GM12878 (cell line): Measurements from ENCODE around the gene UBXN7. TPM values are rescaled to one million over a fixed set of nuclear protein-coding genes. Genes with fewer than 3 reads are reported as not detected.

ENCODE experiments used
- ATAC-seq: fragments of 200-7000 bp; cut with Tn5 transposase; 3 replicates; pipeline ENCODE4 v1.9.1; 2020; ENCODE audit warnings: mild to moderate bottlenecking, moderate library complexity
- BruUV-seq: library from RNA; stranded (reverse); fragments of 400-500 nt; replicated peaks from 2 replicates; lab custom pipeline; 2021; lab: Mats Ljungman, UMichigan
- CTCF ChIA-PET: fragments of 300-600 bp; sonication (Branson Sonifier 250); formaldehyde crosslinking; extraction: SDS; loops from one replicate; lab custom pipeline; 2021; ENCODE audit warnings: inconsistent platforms; lab: Yijun Ruan, JAX
- POLR2A ChIA-PET: fragments of 350-600 bp; formaldehyde crosslinking; extraction: SDS; loops from one replicate; lab custom pipeline; 2021; ENCODE audit warnings: inconsistent platforms; lab: Charles Lee
- RAD21 ChIA-PET: fragments of 300-600 bp; sonication (Branson Sonifier 250); formaldehyde crosslinking; loops from one replicate; lab custom pipeline; 2023; ENCODE audit warnings: antibody characterized with exemption; ENCODE audit not compliant: unreplicated experiment; lab: Charles Lee
- SMC1A ChIA-PET: fragments of 300-600 bp; sonication (Branson Sonifier 250); formaldehyde crosslinking; loops from one replicate; lab custom pipeline; 2023; ENCODE audit not compliant: unreplicated experiment, uncharacterized antibody; lab: Charles Lee
- DNase-seq: peaks from one replicate; pipeline ENCODE4 v3.0.0-alpha.2; 2011; ENCODE audit warnings: low read depth, low spot score
- FAIRE-seq: peaks from 3 replicates; lab custom pipeline; 2011; peaks lifted over from hg19 to GRCh38; lab: Jason Lieb, UNC
- H2AFZ ChIP-seq: 2 replicates; pipeline ENCODE4 v1.6.0; 2011; ENCODE audit warnings: low read depth, low read length, control low read depth; ENCODE audit not compliant: control insufficient read depth
- H3K27ac ChIP-seq: 2 replicates; pipeline ENCODE4 v1.5.1; 2011; ENCODE audit warnings: control low read depth; ENCODE audit not compliant: control insufficient read depth, insufficient read depth
- H3K27me3 ChIP-seq, 2 experiments: replicated peaks in 1 of 2; 2 replicates each; pipeline versions ENCODE4 v1.6.0 to v1.6.1; 2011; ENCODE audit warnings: low read length in 1 of 2; ENCODE audit not compliant: control insufficient read depth in 2 of 2, insufficient read depth in 2 of 2
- H3K36me3 ChIP-seq, 2 experiments: 2 replicates each; pipeline ENCODE4 v1.5.1; 2011; ENCODE audit warnings: low read length in 1 of 2; ENCODE audit not compliant: control insufficient read depth in 2 of 2, insufficient read depth in 2 of 2
- H3K4me1 ChIP-seq: 2 replicates; pipeline ENCODE4 v1.6.1; 2011; ENCODE audit warnings: mild to moderate bottlenecking, low read length, moderate library complexity, mixed read lengths; ENCODE audit not compliant: control insufficient read depth, insufficient read depth
- H3K4me2 ChIP-seq: 2 replicates; pipeline ENCODE4 v1.6.0; 2011; ENCODE audit warnings: control low read depth; ENCODE audit not compliant: control insufficient read depth, insufficient read depth
- H3K4me3 ChIP-seq: fragments of 200-600 bp; sonication (generic); 2 replicates; pipeline ENCODE4 v1.5.1; 2016
- H3K79me2 ChIP-seq: 2 replicates; pipeline ENCODE4 v1.6.0; 2011; ENCODE audit warnings: low read length; ENCODE audit not compliant: control insufficient read depth, insufficient read depth
- H3K9ac ChIP-seq: 2 replicates; pipeline ENCODE4 v1.8.0; 2011; ENCODE audit warnings: low read length, control low read depth, mixed read lengths; ENCODE audit not compliant: control insufficient read depth, insufficient read depth
- H3K9me3 ChIP-seq: replicated peaks from 3 replicates; pipeline ENCODE4 v1.5.1; 2011; ENCODE audit warnings: mild to moderate bottlenecking, low read length; ENCODE audit not compliant: control insufficient read depth, insufficient read depth
- H4K20me1 ChIP-seq: 2 replicates; pipeline ENCODE4 v1.6.0; 2011; ENCODE audit not compliant: control insufficient read depth, insufficient read depth
- EED ChIP-seq: sonication (generic); IDR thresholded peaks from 2 replicates; pipeline ENCODE4 v1.6.1; 2016; ENCODE audit warnings: antibody characterized with exemption, low read depth
- HDGF ChIP-seq: fragments of 450-650 bp; IDR thresholded peaks from 2 replicates; pipeline ENCODE4 v1.6.1; 2016; ENCODE audit warnings: antibody characterized with exemption
- LARP7 ChIP-seq: fragments of 450-650 bp; IDR thresholded peaks from 2 replicates; pipeline ENCODE4 v1.6.1; 2017; ENCODE audit warnings: mild to moderate bottlenecking
- POLR2A ChIP-seq: IDR thresholded peaks from 2 replicates; pipeline ENCODE4 v1.6.1; 2011; ENCODE audit warnings: low read depth, mild to moderate bottlenecking, low read length
- RAD21 ChIP-seq: IDR thresholded peaks from 2 replicates; pipeline ENCODE4 v1.6.1; 2011; ENCODE audit warnings: mild to moderate bottlenecking, low read depth, low read length, moderate library complexity; ENCODE audit not compliant: insufficient read depth
- RUNX3 ChIP-seq: IDR thresholded peaks from 2 replicates; pipeline ENCODE4 v1.6.1; 2012; ENCODE audit warnings: low read length, inconsistent platforms
- SUZ12 ChIP-seq: fragments of 200-600 bp; sonication (generic); IDR thresholded peaks from one replicate; pipeline ENCODE4 v1.6.1; 2018; ENCODE audit warnings: antibody characterized with exemption, mild to moderate bottlenecking; ENCODE audit not compliant: unreplicated experiment
- TCF12 ChIP-seq: IDR thresholded peaks from 2 replicates; pipeline ENCODE4 v1.6.1; 2011; ENCODE audit warnings: low read depth, mild to moderate bottlenecking, low read length
- WGBS: methylation state at CpG from one replicate; pipeline ENCODE4 v1.1.6; 2016; ENCODE audit warnings: low lambda C conversion rate; ENCODE audit not compliant: insufficient replicate concordance, insufficient coverage; ENCODE audit errors: missing lambda C conversion rate; 5-methylcytosine and 5-hydroxymethylcytosine counted together
- in situ Hi-C: fragments of 300-500 bp; cut with MboI; formaldehyde crosslinking; loops from 9 replicates; pipeline ENCODE4 v1.14.3; 2018; ENCODE audit warnings: mixed read lengths
- intact Hi-C: fragments of 100-400 bp; cut with micrococcal nuclease; formaldehyde crosslinking; loops from one replicate; pipeline ENCODE4 v1.14.2; 2022; ENCODE audit not compliant: unreplicated experiment
- polyA plus RNA-seq, 11 experiments: library from polyadenylated mRNA; depleted of rRNA in 4 of 11; unstranded in 6 of 11; stranded (reverse) in 5 of 11; fragments of >200 nt; fragmentation: Nextera tagmentation in 4 of 11; fragmentation: Illumina TruSeq in 1 of 11; extraction: Ambion mirVana in 4 of 11; extraction: Trizol in 1 of 11; gene quantifications; 1 replicate in 1 of 11; 2 replicates in 10 of 11; pipeline versions ENCODE4 v1.2.1 to v1.2.3, GENCODE V29; 2011 to 2016; ENCODE audit warnings: inconsistent platforms in 2 of 11, missing spikeins in 2 of 11, low read depth in 1 of 11
- total RNA-seq, 4 experiments: library from RNA; depleted of rRNA in 3 of 4; stranded (reverse); fragments of >200 nt in 3 of 4; fragmentation: Illumina TruSeq in 1 of 4; extraction: Trizol in 1 of 4; gene quantifications; 2 replicates each; pipeline versions ENCODE4 v1.2.1 to v1.2.3, GENCODE V29; 2013 to 2021
- TF ChIP-seq, protein P1 (sequence below): fragments of 450-650 bp; conservative IDR thresholded peaks from 2 replicates; pipeline ENCODE4 v1.6.1; 2017; ENCODE audit warnings: mild to moderate bottlenecking, moderate library complexity
- TF ChIP-seq, protein P2 (sequence below): fragments of 450-650 bp; IDR thresholded peaks from 2 replicates; pipeline ENCODE4 v1.6.1; 2018; ENCODE audit warnings: borderline replicate concordance, mild to moderate bottlenecking; ENCODE audit not compliant: partially characterized antibody
- TF ChIP-seq, protein P3 (sequence below): IDR thresholded peaks from 2 replicates; pipeline ENCODE4 v1.6.1; 2011; ENCODE audit warnings: low read depth, low read length, improper control_type of control experiment, borderline replicate concordance

The UBXN7 gene
- total and polyA plus RNA-seq, 10 of the 15 experiments (the other 5 are each of a cell fraction or from before 2014, with no cell fraction given) = 4.8 to 78.4 (median 24.9) TPM

DNA sequence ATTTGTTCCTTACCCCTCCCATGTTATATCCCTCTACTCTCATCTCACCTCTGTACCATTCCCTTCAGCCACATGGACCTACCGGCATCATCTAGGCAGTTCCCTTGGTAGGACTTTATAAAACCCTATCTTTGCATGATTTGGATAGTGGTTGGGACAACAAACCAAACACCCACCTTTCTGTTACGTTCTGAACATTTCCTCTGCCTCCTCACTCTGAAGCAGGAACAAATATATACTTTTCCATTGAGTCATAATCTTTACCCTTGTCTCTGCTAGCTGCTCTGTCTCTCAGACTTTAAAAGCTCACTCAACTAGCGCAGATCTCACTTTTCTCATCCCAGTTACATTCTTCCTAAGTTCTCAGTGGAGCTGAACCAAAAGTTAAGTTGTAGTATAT, 17.8 kb downstream of the UBXN7 start:
- H3K4me1 ChIP-seq = peaks cover 29% of the 10 kb centered on the region
- H3K9ac ChIP-seq = no peak overlapping the region
- ChIA-PET CTCF (interaction anchor here (0.6 kb wide), 1 partner anchor 162 kb away, joined by 3 read pairs; no protein-coding TSS in a partner anchor), RAD21 (interaction anchor here (1.0 kb wide), 1 partner anchor 161 kb away, joined by 3 read pairs; no protein-coding TSS in a partner anchor), SMC1A (interaction anchor here (1.6 to 1.9 kb wide), 2 partner anchors 22 to 51 kb away, joined by 3 to 4 read pairs; no protein-coding TSS in a partner anchor)
- no peak overlapping the region for H2AFZ ChIP-seq
- H3K79me2 ChIP-seq = peaks cover 88% of the 10 kb centered on the region
- TSS peak; percentile 26 for BruUV-seq
- H4K20me1 ChIP-seq = no peaks in the 10 kb centered on the region
- DNase-seq (no peak), ATAC-seq (no peak)
- WGBS = 66% methylated on average over 3 of the region's 3 CpGs
- no peak overlapping the region for H3K27ac ChIP-seq
- intact Hi-C loops = no loop called here
- TF ChIP-seq RUNX3 (peak; percentile 19; the same call in 1 of the 2 replicates), SUZ12 (no peak), POLR2A (no peak)
- TF ChIP-seq, all 136 proteins: peak for 1
- no peak overlapping the region for H3K4me2 ChIP-seq
- no peak for FAIRE-seq
- H3K4me3 ChIP-seq = no peak overlapping the region
- peaks cover 3% of the 10 kb centered on the region for H3K9me3 ChIP-seq
- POLR2A ChIA-PET = interaction anchor here (0.5 to 0.7 kb wide), 3 partner anchors 41 to 326 kb away, joined by 3 to 4 read pairs (median 3); no protein-coding TSS in a partner anchor
- no peaks in the 10 kb centered on the region for H3K27me3 ChIP-seq
- peaks cover 0 to 2% of the 10 kb centered on the region in 2 experiments; a peak in 2 of 4 replicates for H3K36me3 ChIP-seq
- in situ Hi-C loops = no loop called here

DNA sequence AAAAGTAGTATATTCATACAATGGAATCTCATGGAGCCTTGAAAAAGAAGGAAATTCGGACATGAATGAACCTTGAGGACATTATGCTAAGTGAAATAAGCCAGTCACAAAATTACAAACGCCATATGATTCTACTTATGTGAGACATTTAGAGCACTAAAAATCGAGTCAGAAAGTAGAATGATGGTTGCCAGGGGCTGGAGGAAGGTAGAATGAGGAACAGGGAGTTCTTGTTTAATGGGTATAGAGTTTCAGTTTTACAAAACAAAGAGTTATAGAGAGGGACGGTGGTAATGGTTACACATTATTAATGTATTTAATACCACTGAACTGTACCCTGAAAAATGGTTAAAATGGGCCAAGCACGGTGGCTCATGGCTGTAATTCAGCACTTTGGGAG, 19.5 kb downstream of the UBXN7 start:
- peak; percentile 74 for FAIRE-seq
- Histone ChIP-seq H3K27ac (peak overlapping the region; percentile 70), H3K9me3 (peaks cover 10% of the 10 kb centered on the region), H4K20me1 (no peaks in the 10 kb centered on the region), H3K4me1 (peaks cover 29% of the 10 kb centered on the region), H3K27me3 (no peaks in the 10 kb centered on the region), H3K9ac (no peak overlapping the region), H3K79me2 (peaks cover 90% of the 10 kb centered on the region), H3K4me3 (peak overlapping the region; percentile 38; the same call in 1 of the 2 replicates), H3K36me3 (peaks cover 0 to 2% of the 10 kb centered on the region in 2 experiments; a peak in 1 of 4 replicates), H3K4me2 (peak overlapping the region; percentile 75), H2AFZ (no peak overlapping the region)
- peak; percentile 98 for ATAC-seq
- peak; percentile 69 for DNase-seq
- POLR2A ChIA-PET = interaction anchor here (0.6 to 1.3 kb wide), 2 partner anchors 15 to 51 kb away, joined by 3 to 5 read pairs; no protein-coding TSS in a partner anchor
- WGBS = 6% methylated on average over 5 of the region's 5 CpGs
- SMC1A ChIA-PET = interaction anchor here (0.6 to 2.6 kb wide), 10 partner anchors 18 to 130 kb away, joined by 3 to 8 read pairs (median 3); no protein-coding TSS in a partner anchor
- CTCF ChIA-PET = interaction anchor here (0.9 to 1.4 kb wide), 2 partner anchors 8 to 159 kb away, joined by 3 read pairs; no protein-coding TSS in a partner anchor
- RAD21 ChIA-PET = interaction anchor here (1.3 to 2.3 kb wide), 3 partner anchors 22 to 105 kb away, joined by 3 to 9 read pairs (median 3); no protein-coding TSS in a partner anchor
- no TSS peak for BruUV-seq
- in situ Hi-C loops (no loop called here), intact Hi-C loops (no loop called here)
- TF ChIP-seq EED (no peak), LARP7 (no peak), RUNX3 (peak; percentile 50), TCF12 (no peak), HDGF (0 out of 2 replicates have a peak, but pooled peaks have one; percentile 52), RAD21 (no peak)
- TF ChIP-seq, protein P1, sequence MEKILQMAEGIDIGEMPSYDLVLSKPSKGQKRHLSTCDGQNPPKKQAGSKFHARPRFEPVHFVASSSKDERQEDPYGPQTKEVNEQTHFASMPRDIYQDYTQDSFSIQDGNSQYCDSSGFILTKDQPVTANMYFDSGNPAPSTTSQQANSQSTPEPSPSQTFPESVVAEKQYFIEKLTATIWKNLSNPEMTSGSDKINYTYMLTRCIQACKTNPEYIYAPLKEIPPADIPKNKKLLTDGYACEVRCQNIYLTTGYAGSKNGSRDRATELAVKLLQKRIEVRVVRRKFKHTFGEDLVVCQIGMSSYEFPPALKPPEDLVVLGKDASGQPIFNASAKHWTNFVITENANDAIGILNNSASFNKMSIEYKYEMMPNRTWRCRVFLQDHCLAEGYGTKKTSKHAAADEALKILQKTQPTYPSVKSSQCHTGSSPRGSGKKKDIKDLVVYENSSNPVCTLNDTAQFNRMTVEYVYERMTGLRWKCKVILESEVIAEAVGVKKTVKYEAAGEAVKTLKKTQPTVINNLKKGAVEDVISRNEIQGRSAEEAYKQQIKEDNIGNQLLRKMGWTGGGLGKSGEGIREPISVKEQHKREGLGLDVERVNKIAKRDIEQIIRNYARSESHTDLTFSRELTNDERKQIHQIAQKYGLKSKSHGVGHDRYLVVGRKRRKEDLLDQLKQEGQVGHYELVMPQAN = peak; percentile 57; the same call in 1 of the 2 replicates
- TF ChIP-seq, protein P2, sequence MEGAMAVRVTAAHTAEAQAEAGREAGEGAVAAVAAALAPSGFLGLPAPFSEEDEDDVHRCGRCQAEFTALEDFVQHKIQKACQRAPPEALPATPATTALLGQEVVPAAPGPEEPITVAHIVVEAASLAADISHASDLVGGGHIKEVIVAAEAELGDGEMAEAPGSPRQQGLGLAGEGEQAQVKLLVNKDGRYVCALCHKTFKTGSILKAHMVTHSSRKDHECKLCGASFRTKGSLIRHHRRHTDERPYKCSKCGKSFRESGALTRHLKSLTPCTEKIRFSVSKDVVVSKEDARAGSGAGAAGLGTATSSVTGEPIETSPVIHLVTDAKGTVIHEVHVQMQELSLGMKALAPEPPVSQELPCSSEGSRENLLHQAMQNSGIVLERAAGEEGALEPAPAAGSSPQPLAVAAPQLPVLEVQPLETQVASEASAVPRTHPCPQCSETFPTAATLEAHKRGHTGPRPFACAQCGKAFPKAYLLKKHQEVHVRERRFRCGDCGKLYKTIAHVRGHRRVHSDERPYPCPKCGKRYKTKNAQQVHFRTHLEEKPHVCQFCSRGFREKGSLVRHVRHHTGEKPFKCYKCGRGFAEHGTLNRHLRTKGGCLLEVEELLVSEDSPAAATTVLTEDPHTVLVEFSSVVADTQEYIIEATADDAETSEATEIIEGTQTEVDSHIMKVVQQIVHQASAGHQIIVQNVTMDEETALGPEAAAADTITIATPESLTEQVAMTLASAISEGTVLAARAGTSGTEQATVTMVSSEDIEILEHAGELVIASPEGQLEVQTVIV = no peak
- TF ChIP-seq, protein P3, sequence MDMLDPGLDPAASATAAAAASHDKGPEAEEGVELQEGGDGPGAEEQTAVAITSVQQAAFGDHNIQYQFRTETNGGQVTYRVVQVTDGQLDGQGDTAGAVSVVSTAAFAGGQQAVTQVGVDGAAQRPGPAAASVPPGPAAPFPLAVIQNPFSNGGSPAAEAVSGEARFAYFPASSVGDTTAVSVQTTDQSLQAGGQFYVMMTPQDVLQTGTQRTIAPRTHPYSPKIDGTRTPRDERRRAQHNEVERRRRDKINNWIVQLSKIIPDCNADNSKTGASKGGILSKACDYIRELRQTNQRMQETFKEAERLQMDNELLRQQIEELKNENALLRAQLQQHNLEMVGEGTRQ = no peak
